ENCODE measurements around the gene TMEM125. TPM values are rescaled to one million over a fixed set of nuclear protein-coding genes. Genes with fewer than 3 reads are reported as not detected.

The TMEM125 gene
- total and polyA plus RNA-seq, 9 of the 15 experiments (the other 6 are each of a cell fraction or from before 2014, with no cell fraction given): 0.07 to 0.08 TPM; not detected in 7

DNA sequence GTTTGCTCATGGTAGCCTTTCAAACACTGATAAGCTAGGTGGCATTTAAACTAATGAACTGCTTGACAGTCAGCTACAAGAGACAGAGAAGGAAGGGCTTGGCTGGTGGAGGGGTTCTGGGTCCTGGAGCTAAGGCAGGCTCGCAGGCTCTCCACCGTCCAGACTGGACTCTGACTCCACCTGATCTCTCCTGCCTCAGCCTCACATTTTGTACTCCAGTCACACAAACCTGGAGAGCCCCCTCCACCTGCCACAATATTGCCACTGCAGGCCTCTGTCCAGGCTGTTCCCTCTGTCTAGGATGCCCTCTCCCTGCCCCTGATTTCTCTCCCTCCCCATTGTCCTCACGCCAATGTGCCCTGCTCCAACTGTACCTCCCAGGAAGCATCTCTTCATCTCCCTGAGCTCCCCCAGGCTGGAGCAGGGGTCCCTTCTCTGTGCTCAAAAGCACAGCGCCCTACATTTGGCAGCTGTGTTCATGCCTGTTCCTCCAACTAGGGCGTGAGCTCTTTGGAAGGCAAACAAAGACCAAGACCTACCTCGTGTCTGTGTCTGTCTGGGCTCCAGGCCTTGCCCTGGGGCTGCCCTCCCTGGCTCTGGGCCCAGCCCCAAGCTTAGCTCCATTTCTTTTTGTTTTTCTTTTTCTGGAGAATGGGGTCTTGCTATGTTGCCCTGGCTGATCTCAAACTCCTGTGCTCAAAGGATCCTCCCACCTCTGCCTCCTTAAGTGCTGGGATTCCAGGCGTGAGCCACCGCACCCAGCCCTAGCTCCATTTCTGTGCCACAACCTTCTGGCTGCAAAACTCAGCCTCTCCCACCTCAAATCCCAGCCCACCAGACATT, 33.9 kb downstream of the TMEM125 start:
- H3K9me1 ChIP-seq (ENCODE audit: control insufficient read depth, insufficient read depth, low read length): no peaks in the 10 kb centered on the region
- H3K27me3 ChIP-seq (ENCODE audit: control insufficient read depth in 2 of 2, insufficient read depth in 2 of 2, low read length in 2 of 2): peaks cover 23 to 77% of the 10 kb centered on the region in 2 experiments
- WGBS (ENCODE audit: insufficient coverage, low coverage, missing lambda C conversion rate): 9% methylated on average over 8 of the region's 8 CpGs
- TF ChIP-seq ZNF121 (CRISPR knock-in tag; conservative IDR thresholded peaks at IDR 0.05) (peak; percentile 84), CHD1 (IDR thresholded peaks at IDR 0.05; ENCODE audit: low read length) (no peak), BCOR (IDR thresholded peaks at IDR 0.05) (0 out of 2 replicates have a peak, but pooled peaks have one; percentile 29), ZNF717 (CRISPR knock-in tag; IDR thresholded peaks at IDR 0.05) (no peak), RHOXF2B (CRISPR knock-in tag; conservative IDR thresholded peaks at IDR 0.05) (no peak), SMARCA5 (IDR thresholded peaks at IDR 0.05) (no peak), RBBP5 (IDR thresholded peaks at IDR 0.05; ENCODE audit: borderline replicate concordance, insufficient read depth, low read length, poor library complexity, severe bottlenecking) (no peak), POLR2G (IDR thresholded peaks at IDR 0.05; ENCODE audit: low read depth, low read length) (no peak), EP400 (IDR thresholded peaks at IDR 0.05) (no peak), ZNF644 (tag; IDR thresholded peaks at IDR 0.05; ENCODE audit: low read depth) (no peak), GATA2 (CRISPR knock-in tag; IDR thresholded peaks at IDR 0.05) (no peak)
- TF ChIP-seq, protein P1, sequence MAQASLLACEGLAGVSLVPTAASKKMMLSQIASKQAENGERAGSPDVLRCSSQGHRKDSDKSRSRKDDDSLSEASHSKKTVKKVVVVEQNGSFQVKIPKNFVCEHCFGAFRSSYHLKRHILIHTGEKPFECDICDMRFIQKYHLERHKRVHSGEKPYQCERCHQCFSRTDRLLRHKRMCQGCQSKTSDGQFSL (CRISPR knock-in tag; IDR thresholded peaks at IDR 0.05): no peak
- TF ChIP-seq, protein P1 (tag; IDR thresholded peaks at IDR 0.05): no peak
- TF ChIP-seq, protein P2, sequence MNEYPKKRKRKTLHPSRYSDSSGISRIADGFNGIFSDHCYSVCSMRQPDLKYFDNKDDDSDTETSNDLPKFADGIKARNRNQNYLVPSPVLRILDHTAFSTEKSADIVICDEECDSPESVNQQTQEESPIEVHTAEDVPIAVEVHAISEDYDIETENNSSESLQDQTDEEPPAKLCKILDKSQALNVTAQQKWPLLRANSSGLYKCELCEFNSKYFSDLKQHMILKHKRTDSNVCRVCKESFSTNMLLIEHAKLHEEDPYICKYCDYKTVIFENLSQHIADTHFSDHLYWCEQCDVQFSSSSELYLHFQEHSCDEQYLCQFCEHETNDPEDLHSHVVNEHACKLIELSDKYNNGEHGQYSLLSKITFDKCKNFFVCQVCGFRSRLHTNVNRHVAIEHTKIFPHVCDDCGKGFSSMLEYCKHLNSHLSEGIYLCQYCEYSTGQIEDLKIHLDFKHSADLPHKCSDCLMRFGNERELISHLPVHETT (CRISPR knock-in tag; conservative IDR thresholded peaks at IDR 0.05 in 1 of 2, IDR thresholded peaks at IDR 0.05 in 1 of 2): no peak
- TF ChIP-seq, protein P3, sequence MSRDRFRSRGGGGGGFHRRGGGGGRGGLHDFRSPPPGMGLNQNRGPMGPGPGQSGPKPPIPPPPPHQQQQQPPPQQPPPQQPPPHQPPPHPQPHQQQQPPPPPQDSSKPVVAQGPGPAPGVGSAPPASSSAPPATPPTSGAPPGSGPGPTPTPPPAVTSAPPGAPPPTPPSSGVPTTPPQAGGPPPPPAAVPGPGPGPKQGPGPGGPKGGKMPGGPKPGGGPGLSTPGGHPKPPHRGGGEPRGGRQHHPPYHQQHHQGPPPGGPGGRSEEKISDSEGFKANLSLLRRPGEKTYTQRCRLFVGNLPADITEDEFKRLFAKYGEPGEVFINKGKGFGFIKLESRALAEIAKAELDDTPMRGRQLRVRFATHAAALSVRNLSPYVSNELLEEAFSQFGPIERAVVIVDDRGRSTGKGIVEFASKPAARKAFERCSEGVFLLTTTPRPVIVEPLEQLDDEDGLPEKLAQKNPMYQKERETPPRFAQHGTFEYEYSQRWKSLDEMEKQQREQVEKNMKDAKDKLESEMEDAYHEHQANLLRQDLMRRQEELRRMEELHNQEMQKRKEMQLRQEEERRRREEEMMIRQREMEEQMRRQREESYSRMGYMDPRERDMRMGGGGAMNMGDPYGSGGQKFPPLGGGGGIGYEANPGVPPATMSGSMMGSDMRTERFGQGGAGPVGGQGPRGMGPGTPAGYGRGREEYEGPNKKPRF (IDR thresholded peaks at IDR 0.05; ENCODE audit: low read depth, low read length): no peak
- TF ChIP-seq, protein P4, sequence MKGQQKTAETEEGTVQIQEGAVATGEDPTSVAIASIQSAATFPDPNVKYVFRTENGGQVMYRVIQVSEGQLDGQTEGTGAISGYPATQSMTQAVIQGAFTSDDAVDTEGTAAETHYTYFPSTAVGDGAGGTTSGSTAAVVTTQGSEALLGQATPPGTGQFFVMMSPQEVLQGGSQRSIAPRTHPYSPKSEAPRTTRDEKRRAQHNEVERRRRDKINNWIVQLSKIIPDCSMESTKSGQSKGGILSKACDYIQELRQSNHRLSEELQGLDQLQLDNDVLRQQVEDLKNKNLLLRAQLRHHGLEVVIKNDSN (CRISPR knock-in tag; IDR thresholded peaks at IDR 0.05): no peak
- no peak overlapping the region for H3K27ac ChIP-seq (ENCODE audit: extremely low read depth, low read depth, low read length)
- ChIA-PET CTCF (ENCODE audit: low intra/inter-chr PET ratio) (no interaction called here), POLR2A (interaction anchor here (0.7 to 1.3 kb wide), 6 partner anchors 8 to 600 kb away, joined by 3 to 5 read pairs (median 3); no protein-coding TSS in a partner anchor)
- no peaks in the 10 kb centered on the region for H3K79me2 ChIP-seq (ENCODE audit: control insufficient read depth, insufficient read depth, low read length)
- 0 out of 2 replicates have a peak, but pooled peaks cover 2% of the 10 kb centered on the region for H3K9me3 ChIP-seq (replicated peaks; ENCODE audit: control insufficient read depth, insufficient read depth, low read depth, low read length)
- no peak overlapping the region for H3K4me2 ChIP-seq (ENCODE audit: insufficient read depth, low read length)
- no peaks in the 10 kb centered on the region for H3K36me3 ChIP-seq (ENCODE audit: control insufficient read depth, insufficient read depth, low read length)
- FAIRE-seq: no peak
- in situ Hi-C loops (cut with MboI) (no loop called here), intact Hi-C loops (cut with micrococcal nuclease) (no loop called here)
- H3K4me3 ChIP-seq: no peak overlapping the region
- BruUV-seq (replicated peaks): no TSS peak
- no peak for DNase-seq (ENCODE audit: extremely low read depth in 1 of 4, low spot score in 3 of 4)
- no peak overlapping the region for H2AFZ ChIP-seq (ENCODE audit: low read depth, low read length)
- H3K4me1 ChIP-seq (replicated peaks in 1 of 2; ENCODE audit: control insufficient read depth in 2 of 2, insufficient read depth in 2 of 2, low read length in 2 of 2): peaks cover 4 to 16% of the 10 kb centered on the region in 2 experiments; a peak in 4 of 5 replicates
- no peak for ATAC-seq
- peaks cover 4% of the 10 kb centered on the region; the same call in 1 of the 2 replicates for H4K20me1 ChIP-seq (replicated peaks; ENCODE audit: control insufficient read depth, insufficient read depth, low read length)
- H3K9ac ChIP-seq (ENCODE audit: insufficient read depth in 1 of 2, low read depth in 2 of 2, low read length in 2 of 2): no peak overlapping the region
